ENCODE results near the gene ATP4A. TPM values are rescaled to one million over a fixed set of nuclear protein-coding genes. Genes with fewer than 3 reads are reported as not detected.
A peak's percentile ranks its signal among the peaks of the same experiment; 100 is the strongest.

Gene ATP4A
- total and polyA plus RNA-seq, 9 of the 15 experiments (the other 6 are each of a cell fraction or from before 2014, with no cell fraction given): 0.15 TPM; not detected in 8

GRCh38 chr19:35554076-35554475, 9.4 kb downstream of the ATP4A start:
- TF ChIP-seq CTCF (IDR thresholded peaks at IDR 0.05 in 2 of 3, conservative IDR thresholded peaks at IDR 0.05 in 1 of 3; ENCODE audit: insufficient read depth in 2 of 3, low read depth in 1 of 3, low read length in 3 of 3): no peak
- TF ChIP-seq ZNF263 (CRISPR knock-in tag; IDR thresholded peaks at IDR 0.05; ENCODE audit: borderline replicate concordance): no peak
- TF ChIP-seq ZNF41 (CRISPR knock-in tag; conservative IDR thresholded peaks at IDR 0.05): no peak
- TF ChIP-seq HNRNPK (IDR thresholded peaks at IDR 0.05; ENCODE audit: low read depth, low read length, poor library complexity, severe bottlenecking): no peak
- POLR2A ChIA-PET: interaction anchor here (0.6 to 0.7 kb wide), 2 partner anchors 213 to 224 kb away, joined by 3 read pairs; no protein-coding TSS in a partner anchor
- H3K27me3 ChIP-seq (ENCODE audit: control insufficient read depth in 2 of 2, insufficient read depth in 2 of 2, low read length in 2 of 2): peaks cover under 1 to 18% of the 10 kb centered on the region in 2 experiments; a peak in 3 of 5 replicates
- H3K9me1 ChIP-seq (ENCODE audit: control insufficient read depth, insufficient read depth, low read length): peaks cover 6% of the 10 kb centered on the region
- no peaks in the 10 kb centered on the region; the same call in 1 of the 2 replicates for H3K9me3 ChIP-seq (replicated peaks; ENCODE audit: control insufficient read depth, insufficient read depth, low read depth, low read length)
- peak; percentile 48 for FAIRE-seq
- peaks cover 11% of the 10 kb centered on the region for H4K20me1 ChIP-seq (replicated peaks; ENCODE audit: control insufficient read depth, insufficient read depth, low read length)
- 14% methylated on average over 5 of the region's 5 CpGs for WGBS (ENCODE audit: insufficient coverage, low coverage, missing lambda C conversion rate)
- H3K9ac ChIP-seq (ENCODE audit: insufficient read depth in 1 of 2, low read depth in 2 of 2, low read length in 2 of 2): 0 out of 4 replicates have a peak overlapping the region, but pooled peaks of 1 of the 2 experiments have one; percentile 5
- in situ Hi-C loops (cut with MboI) (no loop called here), intact Hi-C loops (cut with micrococcal nuclease) (loop anchor here (2.0 kb wide), 1 partner anchor 163 kb away; no protein-coding TSS in a partner anchor)
- no peak overlapping the region for H3K4me3 ChIP-seq
- no peak for DNase-seq (ENCODE audit: extremely low read depth in 1 of 4, low spot score in 3 of 4)
- H3K36me3 ChIP-seq (ENCODE audit: control insufficient read depth, insufficient read depth, low read length): peaks cover 10% of the 10 kb centered on the region; the same call in 2 of the 3 replicates
- H3K27ac ChIP-seq (ENCODE audit: extremely low read depth, low read depth, low read length): no peak overlapping the region
- CTCF ChIA-PET (ENCODE audit: low intra/inter-chr PET ratio): no interaction called here
- BruUV-seq (replicated peaks): no TSS peak
- no peaks in the 10 kb centered on the region for H3K79me2 ChIP-seq (ENCODE audit: control insufficient read depth, insufficient read depth, low read length)
- ATAC-seq: no peak
- peaks cover 4 to 49% of the 10 kb centered on the region in 2 experiments; a peak in 3 of 5 replicates for H3K4me1 ChIP-seq (replicated peaks in 1 of 2; ENCODE audit: control insufficient read depth in 2 of 2, insufficient read depth in 2 of 2, low read length in 2 of 2)
- no peak overlapping the region for H3K4me2 ChIP-seq (ENCODE audit: insufficient read depth, low read length)
- H2AFZ ChIP-seq (ENCODE audit: low read depth, low read length): no peak overlapping the region

Data from K562 (cell line).